ENCODE results near the gene KRT86.

Gene KRT86

GRCh38 chr12:52262286-52262685, 12.2 kb upstream of the KRT86 start:
- no peak overlapping the region for H3K27ac ChIP-seq (ENCODE audit: low read depth, low read length)
- H3K4me1 ChIP-seq (ENCODE audit: control insufficient read depth, insufficient read depth, low read length): no peaks in the 10 kb centered on the region; the same call in 1 of the 2 replicates
- H3K9me3 ChIP-seq (ENCODE audit: control insufficient read depth, insufficient read depth, low read depth, low read length): peaks cover 14% of the 10 kb centered on the region
- no peaks in the 10 kb centered on the region for H3K36me3 ChIP-seq (ENCODE audit: control insufficient read depth, insufficient read depth, low read length)
- peaks cover 39% of the 10 kb centered on the region for H3K27me3 ChIP-seq (ENCODE audit: control insufficient read depth, insufficient read depth, low read length)
- H3K9ac ChIP-seq (ENCODE audit: low read length): no peak overlapping the region
- H3K4me3 ChIP-seq (ENCODE audit: low read depth, low read length): no peak overlapping the region

- Histone ChIP-seq H3K9me3 (ENCODE audit: control insufficient read depth, insufficient read depth, low read depth, low read length) (peaks cover 14% of the 10 kb centered on the region), H3K27me3 (ENCODE audit: control insufficient read depth, insufficient read depth, low read length) (peaks cover 23% of the 10 kb centered on the region), H3K27ac (ENCODE audit: low read depth, low read length) (no peak overlapping the region), H3K4me3 (ENCODE audit: low read depth, low read length) (no peak overlapping the region), H3K36me3 (ENCODE audit: control insufficient read depth, insufficient read depth, low read length) (no peaks in the 10 kb centered on the region), H3K9ac (ENCODE audit: low read length) (no peak overlapping the region), H3K4me1 (ENCODE audit: control insufficient read depth, insufficient read depth, low read length) (no peaks in the 10 kb centered on the region; the same call in none of the 2 replicates)
Measured at GRCh38 chr12:52263761-52264434, 10.5 kb upstream of the KRT86 start.

DNA sequence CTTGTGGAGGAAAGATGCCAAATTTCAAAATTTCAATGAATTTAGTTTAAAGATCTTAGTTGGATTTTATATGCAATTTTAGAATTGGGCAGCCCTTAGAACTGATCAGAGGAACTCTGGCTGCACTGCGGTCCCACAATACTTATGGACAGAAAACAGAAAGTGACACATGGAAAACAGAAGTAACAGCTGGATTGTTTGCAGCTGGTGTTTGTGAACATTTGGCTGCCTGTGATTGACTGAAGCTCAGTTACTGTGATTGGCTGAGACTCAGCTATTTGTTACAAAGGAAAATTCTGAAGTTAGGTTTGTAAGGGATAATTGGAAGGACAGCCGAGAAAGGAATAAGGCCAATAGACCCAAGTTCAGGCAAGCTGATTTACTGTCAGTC, 10.0 kb upstream of the KRT86 start:
- H3K27ac ChIP-seq (ENCODE audit: low read depth, low read length): no peak overlapping the region
- H3K27me3 ChIP-seq (ENCODE audit: control insufficient read depth, insufficient read depth, low read length): peaks cover 18% of the 10 kb centered on the region
- no peak overlapping the region for H3K4me3 ChIP-seq (ENCODE audit: low read depth, low read length)
- H3K9me3 ChIP-seq (ENCODE audit: control insufficient read depth, insufficient read depth, low read depth, low read length): peaks cover 11% of the 10 kb centered on the region
- no peaks in the 10 kb centered on the region; the same call in none of the 2 replicates for H3K4me1 ChIP-seq (ENCODE audit: control insufficient read depth, insufficient read depth, low read length)
- H3K36me3 ChIP-seq (ENCODE audit: control insufficient read depth, insufficient read depth, low read length): no peaks in the 10 kb centered on the region
- no peak overlapping the region for H3K9ac ChIP-seq (ENCODE audit: low read length)

DNA sequence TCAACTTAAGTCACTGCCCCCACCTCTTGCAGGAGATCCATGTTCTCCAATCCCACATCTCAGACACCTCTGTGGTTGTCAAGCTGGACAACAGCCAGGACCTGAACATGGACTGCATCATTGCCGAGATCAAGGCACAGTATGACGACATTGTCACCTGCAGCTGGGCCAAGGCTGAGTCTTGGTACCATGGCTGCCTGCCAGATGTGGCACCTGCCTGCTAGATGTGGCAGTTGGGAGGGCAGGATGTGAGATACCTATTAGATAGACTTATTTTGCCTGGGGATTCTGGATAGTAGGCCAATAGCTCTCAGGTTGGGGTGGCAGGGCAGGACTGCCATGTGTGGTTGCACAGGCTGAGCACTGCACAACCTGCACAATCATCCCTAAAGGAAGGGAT, 7.9 kb upstream of the KRT86 start:
- Histone ChIP-seq H3K4me1 (ENCODE audit: control insufficient read depth, insufficient read depth, low read length) (no peaks in the 10 kb centered on the region; the same call in none of the 2 replicates), H3K27ac (ENCODE audit: low read depth, low read length) (no peak overlapping the region), H3K27me3 (ENCODE audit: control insufficient read depth, insufficient read depth, low read length) (peaks cover 6% of the 10 kb centered on the region; the same call in 1 of the 2 replicates), H3K9me3 (ENCODE audit: control insufficient read depth, insufficient read depth, low read depth, low read length) (peaks cover 3% of the 10 kb centered on the region; the same call in 1 of the 2 replicates), H3K9ac (ENCODE audit: low read length) (no peak overlapping the region), H3K36me3 (ENCODE audit: control insufficient read depth, insufficient read depth, low read length) (no peaks in the 10 kb centered on the region), H3K4me3 (ENCODE audit: low read depth, low read length) (no peak overlapping the region)

GRCh38 chr12:52267266-52267665, 7.2 kb upstream of the KRT86 start:
- H3K36me3 ChIP-seq (ENCODE audit: control insufficient read depth, insufficient read depth, low read length): no peaks in the 10 kb centered on the region
- no peak overlapping the region for H3K9ac ChIP-seq (ENCODE audit: low read length)
- no peaks in the 10 kb centered on the region for H3K9me3 ChIP-seq (ENCODE audit: control insufficient read depth, insufficient read depth, low read depth, low read length)
- no peak overlapping the region for H3K27ac ChIP-seq (ENCODE audit: low read depth, low read length)
- no peaks in the 10 kb centered on the region; the same call in none of the 2 replicates for H3K4me1 ChIP-seq (ENCODE audit: control insufficient read depth, insufficient read depth, low read length)
- no peak overlapping the region for H3K4me3 ChIP-seq (ENCODE audit: low read depth, low read length)
- peaks cover 3% of the 10 kb centered on the region; the same call in 1 of the 2 replicates for H3K27me3 ChIP-seq (ENCODE audit: control insufficient read depth, insufficient read depth, low read length)

GRCh38 chr12:52267699-52268098, 6.7 kb upstream of the KRT86 start:
- H3K4me1 ChIP-seq (ENCODE audit: control insufficient read depth, insufficient read depth, low read length): no peaks in the 10 kb centered on the region; the same call in none of the 2 replicates
- no peak overlapping the region for H3K27ac ChIP-seq (ENCODE audit: low read depth, low read length)
- no peaks in the 10 kb centered on the region for H3K36me3 ChIP-seq (ENCODE audit: control insufficient read depth, insufficient read depth, low read length)
- H3K4me3 ChIP-seq (ENCODE audit: low read depth, low read length): no peak overlapping the region
- H3K9me3 ChIP-seq (ENCODE audit: control insufficient read depth, insufficient read depth, low read depth, low read length): no peaks in the 10 kb centered on the region
- H3K27me3 ChIP-seq (ENCODE audit: control insufficient read depth, insufficient read depth, low read length): peaks cover 3% of the 10 kb centered on the region; the same call in 1 of the 2 replicates
- no peak overlapping the region for H3K9ac ChIP-seq (ENCODE audit: low read length)

GRCh38 chr12:52268212-52268611, 6.2 kb upstream of the KRT86 start:
- no peaks in the 10 kb centered on the region for H3K9me3 ChIP-seq (ENCODE audit: control insufficient read depth, insufficient read depth, low read depth, low read length)
- H3K4me1 ChIP-seq (ENCODE audit: control insufficient read depth, insufficient read depth, low read length): no peaks in the 10 kb centered on the region; the same call in none of the 2 replicates
- no peak overlapping the region for H3K9ac ChIP-seq (ENCODE audit: low read length)
- H3K36me3 ChIP-seq (ENCODE audit: control insufficient read depth, insufficient read depth, low read length): no peaks in the 10 kb centered on the region
- H3K27me3 ChIP-seq (ENCODE audit: control insufficient read depth, insufficient read depth, low read length): peaks cover 3% of the 10 kb centered on the region; the same call in 1 of the 2 replicates
- no peak overlapping the region for H3K4me3 ChIP-seq (ENCODE audit: low read depth, low read length)
- H3K27ac ChIP-seq (ENCODE audit: low read depth, low read length): no peak overlapping the region

DNA sequence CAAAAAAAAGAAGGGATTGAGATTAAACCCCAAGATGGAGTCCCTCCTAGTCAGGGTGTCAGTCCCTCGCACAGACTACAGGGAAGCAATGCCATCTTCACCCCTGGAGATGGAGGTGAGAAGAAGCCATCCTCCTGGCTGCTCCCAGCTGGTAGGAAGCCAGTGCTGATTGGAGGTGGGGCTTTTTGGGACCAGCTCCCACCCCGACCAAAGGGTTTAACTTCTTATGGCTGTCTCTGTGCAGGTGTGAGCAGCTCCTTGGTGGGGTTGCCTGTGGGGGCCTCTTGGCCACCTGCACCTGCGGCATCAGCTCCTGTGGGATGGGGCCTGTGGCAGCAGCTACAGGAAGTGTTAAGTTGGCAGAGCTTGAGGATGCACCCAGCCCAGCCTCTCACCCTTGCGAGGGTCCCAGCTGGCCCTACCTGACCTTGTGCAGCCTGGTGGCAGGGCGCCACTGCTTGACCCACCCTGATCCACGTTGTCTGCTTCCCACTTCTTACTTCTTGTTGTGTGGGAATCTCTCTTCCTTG, 3.8 kb upstream of the KRT86 start:
- H3K27ac ChIP-seq (ENCODE audit: low read depth, low read length): no peak overlapping the region
- H3K27me3 ChIP-seq (ENCODE audit: control insufficient read depth, insufficient read depth, low read length): peaks cover 14% of the 10 kb centered on the region; the same call in 1 of the 2 replicates
- H3K36me3 ChIP-seq (ENCODE audit: control insufficient read depth, insufficient read depth, low read length): no peaks in the 10 kb centered on the region
- H3K9me3 ChIP-seq (ENCODE audit: control insufficient read depth, insufficient read depth, low read depth, low read length): no peaks in the 10 kb centered on the region
- no peak overlapping the region for H3K4me3 ChIP-seq (ENCODE audit: low read depth, low read length)
- H3K9ac ChIP-seq (ENCODE audit: low read length): no peak overlapping the region
- H3K4me1 ChIP-seq (ENCODE audit: control insufficient read depth, insufficient read depth, low read length): no peaks in the 10 kb centered on the region; the same call in 1 of the 2 replicates

GRCh38 chr12:52271158-52271557, 3.3 kb upstream of the KRT86 start:
- H3K9ac ChIP-seq (ENCODE audit: low read length): no peak overlapping the region
- no peak overlapping the region for H3K27ac ChIP-seq (ENCODE audit: low read depth, low read length)
- H3K36me3 ChIP-seq (ENCODE audit: control insufficient read depth, insufficient read depth, low read length): no peaks in the 10 kb centered on the region

GRCh38 chr12:52275686-52276085, 1.2 kb downstream of the KRT86 start:
- Histone ChIP-seq H3K4me1 (ENCODE audit: control insufficient read depth, insufficient read depth, low read length) (peaks cover 6% of the 10 kb centered on the region; the same call in 1 of the 2 replicates), H3K9ac (ENCODE audit: low read length) (no peak overlapping the region), H3K27ac (ENCODE audit: low read depth, low read length) (no peak overlapping the region), H3K9me3 (ENCODE audit: control insufficient read depth, insufficient read depth, low read depth, low read length) (no peaks in the 10 kb centered on the region), H3K36me3 (ENCODE audit: control insufficient read depth, insufficient read depth, low read length) (no peaks in the 10 kb centered on the region), H3K4me3 (ENCODE audit: low read depth, low read length) (no peak overlapping the region), H3K27me3 (ENCODE audit: control insufficient read depth, insufficient read depth, low read length) (peaks cover 48% of the 10 kb centered on the region)

More at GRCh38 chr12:52271158-52271557, 3.3 kb upstream of the KRT86 start:
- H3K4me1 ChIP-seq (ENCODE audit: control insufficient read depth, insufficient read depth, low read length): no peaks in the 10 kb centered on the region; the same call in 1 of the 2 replicates
- peaks cover 16% of the 10 kb centered on the region; the same call in 1 of the 2 replicates for H3K27me3 ChIP-seq (ENCODE audit: control insufficient read depth, insufficient read depth, low read length)
- no peak overlapping the region for H3K4me3 ChIP-seq (ENCODE audit: low read depth, low read length)
- H3K9me3 ChIP-seq (ENCODE audit: control insufficient read depth, insufficient read depth, low read depth, low read length): no peaks in the 10 kb centered on the region

GRCh38 chr12:52277486-52278245, 3.2 kb downstream of the KRT86 start:
- Histone ChIP-seq H3K27ac (ENCODE audit: low read depth, low read length) (no peak overlapping the region), H3K27me3 (ENCODE audit: control insufficient read depth, insufficient read depth, low read length) (peaks cover 45% of the 10 kb centered on the region), H3K4me1 (ENCODE audit: control insufficient read depth, insufficient read depth, low read length) (peaks cover 6% of the 10 kb centered on the region; the same call in 1 of the 2 replicates), H3K36me3 (ENCODE audit: control insufficient read depth, insufficient read depth, low read length) (no peaks in the 10 kb centered on the region), H3K9me3 (ENCODE audit: control insufficient read depth, insufficient read depth, low read depth, low read length) (no peaks in the 10 kb centered on the region), H3K4me3 (ENCODE audit: low read depth, low read length) (no peak overlapping the region), H3K9ac (ENCODE audit: low read length) (no peak overlapping the region)
